GM23248 (cell line): ENCODE measurements around the gene TNNI3. TPM values are rescaled to one million over a fixed set of nuclear protein-coding genes. Genes with fewer than 3 reads are reported as not detected.

Experiments used
- DNase-seq: peaks from one replicate; pipeline ENCODE4 v3.0.0-alpha.2; 2015
- H2AFZ ChIP-seq: fragments of 200-600 bp; sonication (generic); 2 replicates; pipeline ENCODE4 v1.6.1; 2016; ENCODE audit warnings: antibody characterized with exemption
- H3F3A ChIP-seq: fragments of 200-600 bp; sonication (generic); 2 replicates; pipeline ENCODE4 v1.6.1; 2016; ENCODE audit warnings: mild to moderate bottlenecking, antibody characterized with exemption, mixed run types; ENCODE audit not compliant: insufficient read depth
- H3K27ac ChIP-seq: fragments of 200-600 bp; sonication (generic); 2 replicates; pipeline ENCODE4 v1.5.1; 2016; ENCODE audit warnings: mild to moderate bottlenecking
- H3K27me3 ChIP-seq: fragments of 200-600 bp; sonication (generic); replicated peaks from 2 replicates; pipeline ENCODE4 v1.6.1; 2016; ENCODE audit warnings: mild to moderate bottlenecking; ENCODE audit not compliant: insufficient read depth
- H3K36me3 ChIP-seq: fragments of 200-600 bp; sonication (generic); 2 replicates; pipeline ENCODE4 v1.6.1; 2016; ENCODE audit warnings: low read depth, mild to moderate bottlenecking
- H3K4me1 ChIP-seq: fragments of 200-600 bp; sonication (generic); 2 replicates; pipeline ENCODE4 v1.6.1; 2016; ENCODE audit warnings: mild to moderate bottlenecking; ENCODE audit not compliant: insufficient read depth
- H3K4me2 ChIP-seq: fragments of 200-600 bp; sonication (generic); one replicate; pipeline ENCODE4 v1.6.1; 2016; ENCODE audit warnings: mild to moderate bottlenecking; ENCODE audit not compliant: unreplicated experiment
- H3K4me3 ChIP-seq: fragments of 200-600 bp; sonication (generic); 2 replicates; pipeline ENCODE4 v1.5.1; 2016; ENCODE audit warnings: mild to moderate bottlenecking
- H3K79me2 ChIP-seq: fragments of 200-600 bp; sonication (generic); 2 replicates; pipeline ENCODE4 v1.6.1; 2016; ENCODE audit warnings: mild to moderate bottlenecking; ENCODE audit not compliant: insufficient read depth
- H3K9ac ChIP-seq: fragments of 200-600 bp; sonication (generic); 2 replicates; pipeline ENCODE4 v1.6.1; 2016; ENCODE audit warnings: mild to moderate bottlenecking
- H3K9me2 ChIP-seq: fragments of 200-600 bp; sonication (generic); 2 replicates; pipeline ENCODE4 v1.6.1; 2016; ENCODE audit warnings: mixed run types, mild to moderate bottlenecking, moderate library complexity; ENCODE audit not compliant: insufficient read depth
- H3K9me3 ChIP-seq: fragments of 200-600 bp; sonication (generic); one replicate; pipeline ENCODE4 v1.6.1; 2017; ENCODE audit warnings: low read depth
- H4K20me1 ChIP-seq: fragments of 200-600 bp; sonication (generic); 2 replicates; pipeline ENCODE4 v1.6.0; 2016; ENCODE audit not compliant: insufficient read depth
- EZH2 ChIP-seq: fragments of 200-600 bp; sonication (generic); IDR thresholded peaks from 2 replicates; pipeline ENCODE4 v1.6.1; 2018; ENCODE audit warnings: antibody characterized with exemption, mild to moderate bottlenecking; ENCODE audit not compliant: insufficient read depth, poor library complexity, severe bottlenecking
- EZH2phosphoT487 ChIP-seq: fragments of 200-600 bp; sonication (generic); IDR thresholded peaks from 2 replicates; pipeline ENCODE4 v1.6.1; 2018; ENCODE audit warnings: antibody characterized with exemption, moderate library complexity, mild to moderate bottlenecking, low read depth; ENCODE audit not compliant: insufficient read depth
- WGBS, 2 experiments: methylation state at CpG; one replicate each; pipeline ENCODE4 v1.1.6; 2015 to 2017; ENCODE audit warnings: low lambda C conversion rate in 2 of 2, low coverage in 1 of 2; ENCODE audit errors: missing lambda C conversion rate in 2 of 2; 5-methylcytosine and 5-hydroxymethylcytosine counted together
- in situ Hi-C: fragments of 300-500 bp; cut with MboI; formaldehyde crosslinking; loops from 2 replicates; pipeline ENCODE4 v1.15.0; 2020
- polyA plus RNA-seq: library from polyadenylated mRNA; unstranded; fragments of >200 nt; fragmentation: Nextera tagmentation; extraction: Ambion mirVana; gene quantifications from 2 replicates; pipeline ENCODE4 v1.2.1, GENCODE V29; 2016
- total RNA-seq: library from RNA; depleted of rRNA; stranded (reverse); fragments of >200 nt; shearing (Covaris generic); gene quantifications from 2 replicates; pipeline ENCODE4 v1.2.3, GENCODE V29; 2014

The TNNI3 gene
- total and polyA plus RNA-seq, 2 experiments from 2014 or later = not detected

DNA sequence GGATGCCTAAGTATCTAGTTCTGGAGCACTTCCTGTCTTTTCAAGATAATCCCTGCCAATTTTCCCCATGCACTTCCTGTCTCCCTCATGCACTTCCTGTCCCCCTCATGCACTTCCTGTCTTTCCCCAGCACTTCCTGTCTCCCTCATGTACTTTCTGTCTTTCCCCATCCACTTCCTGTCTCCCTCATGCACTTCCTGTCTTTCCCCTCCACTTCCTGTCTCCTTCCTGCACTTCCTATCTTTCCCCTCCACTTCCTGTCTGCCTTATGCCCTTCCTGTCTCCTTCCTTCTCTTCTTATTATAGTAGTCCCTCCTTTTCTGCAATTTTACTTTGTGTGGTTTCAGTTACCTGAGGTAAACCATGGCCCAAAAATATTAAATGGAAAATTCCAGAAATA is 5.5 kb downstream of the TNNI3 start:
- Histone ChIP-seq H3K36me3 (no peaks in the 10 kb centered on the region), H3K9me3 (no peaks in the 10 kb centered on the region), H3K27ac (no peak overlapping the region), H3K79me2 (no peaks in the 10 kb centered on the region), H3K4me3 (no peak overlapping the region), H3K9me2 (no peaks in the 10 kb centered on the region), H4K20me1 (no peaks in the 10 kb centered on the region), H3K4me1 (no peaks in the 10 kb centered on the region), H3F3A (no peaks in the 10 kb centered on the region), H3K4me2 (no peak overlapping the region), H2AFZ (no peak overlapping the region), H3K9ac (no peak overlapping the region), H3K27me3 (peaks cover 30% of the 10 kb centered on the region)
- in situ Hi-C loops = no loop called here
- no peak for TF ChIP-seq EZH2
- no peak for TF ChIP-seq EZH2phosphoT487
- DNase-seq = no peak

DNA sequence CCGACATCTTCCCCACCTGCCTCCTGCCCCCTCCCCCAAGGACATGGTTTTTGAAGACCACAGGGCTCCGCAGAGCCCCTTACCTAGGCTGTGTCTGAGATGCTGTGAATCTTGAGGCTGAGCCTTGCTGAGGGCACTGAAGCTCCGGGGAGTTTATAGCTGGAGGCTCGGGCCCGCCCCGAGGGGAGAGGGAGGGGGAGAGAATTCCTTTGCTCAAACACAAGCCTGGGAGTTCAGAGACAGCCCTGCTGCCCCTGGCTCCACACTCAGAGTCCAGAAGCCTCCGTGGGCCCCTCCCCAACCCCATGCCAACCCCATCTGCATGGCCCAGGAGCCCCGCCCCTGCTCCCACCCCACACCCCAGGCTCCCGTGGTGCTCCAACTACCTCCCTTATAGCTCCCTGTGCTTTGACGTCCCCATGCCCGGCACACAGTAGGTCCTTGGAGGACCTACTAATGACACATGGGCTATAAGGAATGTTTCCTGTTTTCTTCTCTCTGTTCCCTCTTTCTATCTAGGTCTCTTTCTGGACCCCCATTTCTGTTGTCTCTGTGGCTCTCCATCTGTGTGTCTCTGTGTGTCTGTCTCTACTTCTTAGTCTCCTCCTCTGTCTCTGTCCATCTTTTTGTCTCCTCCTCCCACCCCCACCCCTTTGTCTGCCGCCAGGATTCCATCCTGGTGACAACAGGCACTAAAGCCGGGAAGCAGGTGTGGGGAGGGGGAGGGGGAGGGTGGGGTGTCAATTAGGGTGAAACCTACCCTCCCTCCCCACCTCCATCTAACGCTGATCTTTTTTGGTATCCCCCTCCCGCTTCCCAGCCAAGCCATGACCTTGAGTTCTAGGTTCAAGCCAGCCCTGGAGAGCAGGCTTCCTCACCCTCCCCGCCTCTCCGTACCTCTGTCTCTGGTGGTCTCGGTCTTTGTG is 8.2 kb downstream of the TNNI3 start, which contains the start of gene TNNT1:
Gene TNNT1 (minus strand): TSS at position 129 of the 926 bp plus-strand sequence. CDS start 2,049 bp downstream, outside the sequence.
- no peaks in the 10 kb centered on the region for H3F3A ChIP-seq
- no peaks in the 10 kb centered on the region for H3K9me2 ChIP-seq
- peaks cover 21% of the 10 kb centered on the region for H3K27me3 ChIP-seq
- no peak within 1 kb of the TSS for H2AFZ ChIP-seq
- H3K9ac ChIP-seq = no peak within 1 kb of the TSS
- DNase-seq = peak; percentile 16
- no peaks in the 10 kb centered on the region for H3K9me3 ChIP-seq
- H3K4me2 ChIP-seq = no peak within 1 kb of the TSS
- no peak for TF ChIP-seq EZH2phosphoT487
- no peak for TF ChIP-seq EZH2
- H3K36me3 ChIP-seq = no peaks in the 10 kb centered on the region
- no peaks in the 10 kb centered on the region for H4K20me1 ChIP-seq
- no peak within 1 kb of the TSS for H3K27ac ChIP-seq
- WGBS, 2 experiments = 1 to 5% methylated on average over 12 to 16 of the region's 18 CpGs
- no peak within 1 kb of the TSS for H3K4me3 ChIP-seq
- in situ Hi-C loops = loop anchor here (10.0 to 25.0 kb wide), 2 partner anchors 265 to 488 kb away; partner anchors contain the start of genes CCDC106, ZNF580 and ZNF581
- no peaks in the 10 kb centered on the region for H3K4me1 ChIP-seq
- no peaks in the 10 kb centered on the region for H3K79me2 ChIP-seq

GRCh38 chr19:55147545-55148251 is 9.8 kb downstream of the TNNI3 start:
- Histone ChIP-seq H4K20me1 (no peaks in the 10 kb centered on the region), H3K4me3 (no peak overlapping the region), H3K36me3 (no peaks in the 10 kb centered on the region), H3K9me3 (no peaks in the 10 kb centered on the region), H3K9ac (no peak overlapping the region), H2AFZ (no peak overlapping the region), H3K27ac (no peak overlapping the region), H3K79me2 (no peaks in the 10 kb centered on the region), H3K9me2 (no peaks in the 10 kb centered on the region), H3K4me1 (no peaks in the 10 kb centered on the region), H3F3A (no peaks in the 10 kb centered on the region), H3K27me3 (peaks cover 21% of the 10 kb centered on the region), H3K4me2 (no peak overlapping the region)
- in situ Hi-C loops = loop anchor here (10.0 to 25.0 kb wide), 2 partner anchors 267 to 490 kb away; partner anchors contain the start of genes CCDC106, ZNF580 and ZNF581
- 4 to 14% methylated on average over 2 to 8 of the region's 9 CpGs for WGBS, 2 experiments
- DNase-seq = no peak
- TF ChIP-seq EZH2phosphoT487 = no peak
- TF ChIP-seq EZH2 = no peak

- DNase-seq = peak; percentile 16
- Histone ChIP-seq H3K9me3 (no peaks in the 10 kb centered on the region), H3K4me2 (no peak overlapping the region), H3K27ac (no peak overlapping the region), H3K4me1 (no peaks in the 10 kb centered on the region), H3K27me3 (peaks cover 29% of the 10 kb centered on the region), H3K79me2 (no peaks in the 10 kb centered on the region), H3K9me2 (no peaks in the 10 kb centered on the region), H3K4me3 (no peak overlapping the region), H4K20me1 (no peaks in the 10 kb centered on the region), H3K9ac (no peak overlapping the region), H3F3A (no peaks in the 10 kb centered on the region), H2AFZ (no peak overlapping the region), H3K36me3 (no peaks in the 10 kb centered on the region)
- WGBS, 2 experiments = 2 to 8% methylated on average over 10 to 27 of the region's 27 CpGs
- in situ Hi-C loops = loop anchor here (10.0 to 25.0 kb wide), 2 partner anchors 268 to 491 kb away; partner anchors contain the start of genes CCDC106, ZNF580 and ZNF581
- TF ChIP-seq EZH2 (no peak), EZH2phosphoT487 (no peak)
Measured at GRCh38 chr19:55146705-55147273, 10.7 kb downstream of the TNNI3 start.
